ENCODE measurements around the gene S100A2. TPM values are rescaled to one million over a fixed set of nuclear protein-coding genes. Genes with fewer than 3 reads are reported as not detected.

Gene S100A2
- total RNA-seq, 1 donor from 2014 or later: 3.8 TPM

DNA sequence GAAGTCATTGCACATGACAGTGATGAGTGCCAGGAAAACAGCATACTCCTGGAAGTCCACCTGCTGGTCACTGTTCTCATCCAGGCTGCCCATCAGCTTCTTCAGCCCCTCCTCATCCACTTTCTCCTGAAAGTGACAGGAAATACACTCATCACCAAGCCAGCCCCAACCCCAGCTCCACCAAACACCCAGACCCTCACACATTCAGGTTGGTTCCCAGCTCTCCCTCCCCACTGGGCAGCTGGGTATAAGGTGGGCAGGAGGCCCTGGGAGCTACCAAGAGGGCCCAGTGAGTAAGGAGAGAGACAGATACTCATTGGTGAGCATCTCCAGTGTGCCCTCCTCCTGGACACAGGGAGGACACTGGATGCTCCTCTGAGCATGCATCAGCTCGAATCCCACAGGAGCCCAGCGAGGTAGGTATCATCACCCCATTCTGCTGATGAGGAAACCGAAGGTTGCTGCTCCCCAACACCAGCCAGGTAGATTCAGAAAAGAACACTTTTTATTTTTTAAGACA is 4.1 kb downstream of the S100A2 start:
- H4K20me1 ChIP-seq (ENCODE audit: insufficient read depth, low read length): no peaks in the 10 kb centered on the region
- no peak overlapping the region for H3K4me2 ChIP-seq (ENCODE audit: low read length)
- no peak overlapping the region for H3K4me3 Mint-ChIP-seq (ENCODE audit: unreplicated experiment)
- no peak overlapping the region for H3K4me3 ChIP-seq (ENCODE audit: insufficient read depth, low read depth, low read length)
- peaks cover 11% of the 10 kb centered on the region for H3K4me1 Mint-ChIP-seq (ENCODE audit: low read depth, unreplicated experiment)
- H2AFZ ChIP-seq (ENCODE audit: low read depth, low read length): no peak overlapping the region
- no peaks in the 10 kb centered on the region for H3K9me3 ChIP-seq (ENCODE audit: insufficient read depth, low read depth, low read length)
- no peaks in the 10 kb centered on the region for H3K79me2 ChIP-seq (ENCODE audit: insufficient read depth, low read length)
- DNase-seq (ENCODE audit: low read depth): no peak
- TF ChIP-seq CTCF (IDR thresholded peaks at IDR 0.05; ENCODE audit: insufficient read depth, low read depth, low read length) (no peak), EZH2 (IDR thresholded peaks at IDR 0.05; ENCODE audit: insufficient read depth, low read length) (no peak)
- no peaks in the 10 kb centered on the region for H3K36me3 Mint-ChIP-seq (ENCODE audit: low read depth, unreplicated experiment)
- no peak overlapping the region for H3K27ac ChIP-seq (ENCODE audit: low read depth, low read length)
- no peak for FAIRE-seq
- peaks cover 5% of the 10 kb centered on the region for H3K9me3 Mint-ChIP-seq (ENCODE audit: unreplicated experiment)
- no peak overlapping the region for H3K9ac ChIP-seq (ENCODE audit: low read length)
- no peak overlapping the region for H3K27ac Mint-ChIP-seq (ENCODE audit: unreplicated experiment)
- no peaks in the 10 kb centered on the region for H3K27me3 Mint-ChIP-seq (ENCODE audit: low read depth, unreplicated experiment)
- no peaks in the 10 kb centered on the region for H3K36me3 ChIP-seq (ENCODE audit: insufficient read depth, low read length)
- peaks cover 14% of the 10 kb centered on the region for H3K4me1 ChIP-seq (ENCODE audit: insufficient read depth, low read length)
- no peaks in the 10 kb centered on the region for H3K27me3 ChIP-seq (ENCODE audit: insufficient read depth, low read length)

GRCh38 chr1:153560771-153561465 is 4.7 kb downstream of the S100A2 start:
- H3K9me3 ChIP-seq (ENCODE audit: insufficient read depth, low read depth, low read length): no peaks in the 10 kb centered on the region
- H3K4me3 ChIP-seq (ENCODE audit: insufficient read depth, low read depth, low read length): no peak overlapping the region
- H3K79me2 ChIP-seq (ENCODE audit: insufficient read depth, low read length): no peaks in the 10 kb centered on the region
- Mint-ChIP-seq H3K9me3 (ENCODE audit: unreplicated experiment) (peaks cover 5% of the 10 kb centered on the region), H3K36me3 (ENCODE audit: low read depth, unreplicated experiment) (no peaks in the 10 kb centered on the region), H3K27me3 (ENCODE audit: low read depth, unreplicated experiment) (no peaks in the 10 kb centered on the region), H3K4me1 (ENCODE audit: low read depth, unreplicated experiment) (peaks cover 6% of the 10 kb centered on the region), H3K4me3 (ENCODE audit: unreplicated experiment) (no peak overlapping the region), H3K27ac (ENCODE audit: unreplicated experiment) (no peak overlapping the region)
- no peaks in the 10 kb centered on the region for H4K20me1 ChIP-seq (ENCODE audit: insufficient read depth, low read length)
- H3K4me2 ChIP-seq (ENCODE audit: low read length): no peak overlapping the region
- no peaks in the 10 kb centered on the region for H3K27me3 ChIP-seq (ENCODE audit: insufficient read depth, low read length)
- H3K27ac ChIP-seq (ENCODE audit: low read depth, low read length): no peak overlapping the region
- FAIRE-seq: no peak
- peaks cover 8% of the 10 kb centered on the region for H3K4me1 ChIP-seq (ENCODE audit: insufficient read depth, low read length)
- H2AFZ ChIP-seq (ENCODE audit: low read depth, low read length): no peak overlapping the region
- no peak for DNase-seq (ENCODE audit: low read depth)
- TF ChIP-seq EZH2 (IDR thresholded peaks at IDR 0.05; ENCODE audit: insufficient read depth, low read length): no peak
- TF ChIP-seq CTCF (IDR thresholded peaks at IDR 0.05; ENCODE audit: insufficient read depth, low read depth, low read length): no peak
- H3K9ac ChIP-seq (ENCODE audit: low read length): no peak overlapping the region
- no peaks in the 10 kb centered on the region for H3K36me3 ChIP-seq (ENCODE audit: insufficient read depth, low read length)

GRCh38 chr1:153560241-153560640 is 5.4 kb downstream of the S100A2 start:
- H3K4me1 ChIP-seq (ENCODE audit: insufficient read depth, low read length): peaks cover 1% of the 10 kb centered on the region
- Mint-ChIP-seq H3K9me3 (ENCODE audit: unreplicated experiment) (peaks cover 5% of the 10 kb centered on the region), H3K27me3 (ENCODE audit: low read depth, unreplicated experiment) (no peaks in the 10 kb centered on the region), H3K4me1 (ENCODE audit: low read depth, unreplicated experiment) (peaks cover 2% of the 10 kb centered on the region), H3K27ac (ENCODE audit: unreplicated experiment) (no peak overlapping the region), H3K36me3 (ENCODE audit: low read depth, unreplicated experiment) (no peaks in the 10 kb centered on the region), H3K4me3 (ENCODE audit: unreplicated experiment) (no peak overlapping the region)
- H3K9me3 ChIP-seq (ENCODE audit: insufficient read depth, low read depth, low read length): no peaks in the 10 kb centered on the region
- H3K9ac ChIP-seq (ENCODE audit: low read length): no peak overlapping the region
- H3K4me3 ChIP-seq (ENCODE audit: insufficient read depth, low read depth, low read length): no peak overlapping the region
- no peak for TF ChIP-seq EZH2 (IDR thresholded peaks at IDR 0.05; ENCODE audit: insufficient read depth, low read length)
- TF ChIP-seq CTCF (IDR thresholded peaks at IDR 0.05; ENCODE audit: insufficient read depth, low read depth, low read length): no peak
- no peaks in the 10 kb centered on the region for H3K27me3 ChIP-seq (ENCODE audit: insufficient read depth, low read length)
- no peaks in the 10 kb centered on the region for H4K20me1 ChIP-seq (ENCODE audit: insufficient read depth, low read length)
- H2AFZ ChIP-seq (ENCODE audit: low read depth, low read length): no peak overlapping the region
- H3K79me2 ChIP-seq (ENCODE audit: insufficient read depth, low read length): no peaks in the 10 kb centered on the region
- H3K27ac ChIP-seq (ENCODE audit: low read depth, low read length): no peak overlapping the region
- no peak overlapping the region for H3K4me2 ChIP-seq (ENCODE audit: low read length)
- H3K36me3 ChIP-seq (ENCODE audit: insufficient read depth, low read length): no peaks in the 10 kb centered on the region
- no peak for DNase-seq (ENCODE audit: low read depth)
- FAIRE-seq: no peak

All from astrocyte (in vitro differentiated cells and primary cell).